ENCODE results near the gene AJUBA. TPM values are rescaled to one million over a fixed set of nuclear protein-coding genes. Genes with fewer than 3 reads are reported as not detected.

AJUBA gene
- total and polyA plus RNA-seq, 2 donors (not counting 1 experiment from before 2014, with no cell fraction given), result 1.6 TPM; not detected in 1

DNA sequence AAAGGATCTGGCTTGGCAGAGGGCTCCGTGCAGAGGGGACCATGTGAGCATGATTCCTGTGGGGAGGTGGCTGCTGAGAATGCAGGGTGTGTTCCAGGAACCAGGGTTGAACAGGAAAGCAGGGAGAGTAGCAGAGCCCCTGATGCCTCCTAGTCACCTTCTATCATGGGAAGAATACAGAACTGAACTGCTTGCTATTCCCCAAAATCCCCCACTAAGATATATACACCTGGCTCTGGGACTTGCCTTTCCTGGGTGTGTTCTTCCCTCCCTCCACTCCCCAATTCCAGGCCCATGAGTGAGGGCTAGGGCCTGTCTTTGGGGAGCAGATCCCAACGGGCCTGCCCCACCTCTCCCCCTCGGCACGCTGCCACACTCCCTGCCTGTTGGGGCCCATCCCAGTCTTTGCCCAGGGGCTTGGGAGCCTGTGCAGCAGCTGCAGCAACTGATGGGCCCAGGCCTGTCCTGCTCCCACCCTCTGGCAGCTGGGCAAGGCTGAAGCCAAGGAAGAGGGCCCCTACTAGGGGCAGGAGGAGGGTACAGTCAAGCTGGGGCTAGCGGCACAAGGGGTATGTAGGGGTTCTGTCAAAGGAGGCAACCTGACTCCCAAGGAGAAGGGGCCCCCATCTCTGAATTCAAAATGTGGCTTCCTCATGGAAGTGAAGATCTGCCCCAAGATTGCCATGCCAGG, 3.2 kb downstream of the AJUBA start:
- WGBS (ENCODE audit: insufficient coverage), result 100% methylated on average over 3 of the region's 5 CpGs
- peaks cover 0 to 8% (median 0%) of the 10 kb centered on the region in 3 donors for H3K9me3 ChIP-seq (ENCODE audit: control extremely low read depth in 1 of 3, control insufficient read depth in 2 of 3, insufficient read depth in 1 of 3, low read length in 2 of 3)
- peaks cover 0 to 36% (median 15%) of the 10 kb centered on the region in 4 experiments for H3K27me3 ChIP-seq (replicated peaks in 1 of 4; ENCODE audit: control extremely low read depth in 1 of 4, control insufficient read depth in 3 of 4, insufficient read depth in 4 of 4, low read length in 3 of 4)
- ATAC-seq (ENCODE audit: low read depth) (no peak), DNase-seq (no peak)
- H3K27me3 Mint-ChIP-seq, result peaks cover 4% of the 10 kb centered on the region
- H3K4me1 ChIP-seq (ENCODE audit: control insufficient read depth in 2 of 2, insufficient read depth in 2 of 2, low read length in 2 of 2), result peaks cover 26 to 36% of the 10 kb centered on the region in 2 donors
- H3K79me2 ChIP-seq (ENCODE audit: control insufficient read depth, insufficient read depth, low read length), result no peaks in the 10 kb centered on the region
- H2AFZ ChIP-seq (ENCODE audit: insufficient read depth, low read depth, low read length, poor library complexity, severe bottlenecking), result no peak overlapping the region
- intact Hi-C loops (cut with micrococcal nuclease), result no loop called here
- TF ChIP-seq, protein P1, sequence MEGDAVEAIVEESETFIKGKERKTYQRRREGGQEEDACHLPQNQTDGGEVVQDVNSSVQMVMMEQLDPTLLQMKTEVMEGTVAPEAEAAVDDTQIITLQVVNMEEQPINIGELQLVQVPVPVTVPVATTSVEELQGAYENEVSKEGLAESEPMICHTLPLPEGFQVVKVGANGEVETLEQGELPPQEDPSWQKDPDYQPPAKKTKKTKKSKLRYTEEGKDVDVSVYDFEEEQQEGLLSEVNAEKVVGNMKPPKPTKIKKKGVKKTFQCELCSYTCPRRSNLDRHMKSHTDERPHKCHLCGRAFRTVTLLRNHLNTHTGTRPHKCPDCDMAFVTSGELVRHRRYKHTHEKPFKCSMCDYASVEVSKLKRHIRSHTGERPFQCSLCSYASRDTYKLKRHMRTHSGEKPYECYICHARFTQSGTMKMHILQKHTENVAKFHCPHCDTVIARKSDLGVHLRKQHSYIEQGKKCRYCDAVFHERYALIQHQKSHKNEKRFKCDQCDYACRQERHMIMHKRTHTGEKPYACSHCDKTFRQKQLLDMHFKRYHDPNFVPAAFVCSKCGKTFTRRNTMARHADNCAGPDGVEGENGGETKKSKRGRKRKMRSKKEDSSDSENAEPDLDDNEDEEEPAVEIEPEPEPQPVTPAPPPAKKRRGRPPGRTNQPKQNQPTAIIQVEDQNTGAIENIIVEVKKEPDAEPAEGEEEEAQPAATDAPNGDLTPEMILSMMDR (IDR thresholded peaks at IDR 0.05), result no peak
- TF ChIP-seq EZH2 (IDR thresholded peaks at IDR 0.05; ENCODE audit: borderline replicate concordance, insufficient read depth, low read depth, low read length, poor library complexity, severe bottlenecking), result no peak
- peaks cover 15% of the 10 kb centered on the region for H3K4me1 Mint-ChIP-seq
- H3K9me3 Mint-ChIP-seq (ENCODE audit: insufficient read depth), result no peaks in the 10 kb centered on the region
- no peak overlapping the region for H3K27ac ChIP-seq (ENCODE audit: low read length in 2 of 2)
- no peak overlapping the region for H3K4me3 Mint-ChIP-seq
- no peak overlapping the region for H3K4me2 ChIP-seq (replicated peaks; ENCODE audit: low read depth, low read length, poor library complexity, severe bottlenecking)
- ChIA-PET CTCF (interaction anchor here (0.6 to 36.3 kb wide), 2 partner anchors 81 to 212 kb away, joined by 4 to 1134 read pairs; partner anchors contain the start of gene CDH24), POLR2A (no interaction called here)
- H3K27ac Mint-ChIP-seq, result no peak overlapping the region
- no peak overlapping the region for H3K4me3 ChIP-seq (ENCODE audit: control extremely low read depth in 1 of 5, extremely low read depth in 1 of 5, insufficient read depth in 1 of 5, low read depth in 2 of 5, low read length in 4 of 5)
- H3K9ac ChIP-seq (ENCODE audit: low read length), result no peak overlapping the region
- no peaks in the 10 kb centered on the region for H4K20me1 ChIP-seq (ENCODE audit: control insufficient read depth, insufficient read depth, low read length, poor library complexity, severe bottlenecking)
- no peaks in the 10 kb centered on the region for H3K36me3 ChIP-seq (replicated peaks in 1 of 2; ENCODE audit: control extremely low read depth in 1 of 2, control insufficient read depth in 1 of 2, extremely low read depth in 1 of 2, insufficient read depth in 2 of 2, low read length in 1 of 2)

DNA sequence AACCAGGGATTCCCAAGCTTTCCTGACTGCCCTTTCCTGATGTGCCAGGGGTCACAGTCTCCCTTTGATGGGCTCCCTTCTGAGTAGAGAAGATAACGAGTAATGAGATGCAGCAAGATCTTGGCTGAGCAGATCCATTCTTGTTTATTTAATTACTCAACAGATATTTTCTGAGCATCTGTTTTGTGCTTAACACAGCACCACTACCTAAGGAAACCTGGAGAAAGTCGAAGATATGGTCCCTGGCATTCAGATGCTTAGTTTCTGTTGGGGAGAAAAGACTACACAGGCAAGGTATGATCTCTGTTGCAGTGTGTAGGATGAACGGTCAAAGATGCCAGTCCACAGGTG, 3.9 kb downstream of the AJUBA start:
- TF ChIP-seq, protein P1 (IDR thresholded peaks at IDR 0.05), result no peak
- no peak for TF ChIP-seq EZH2 (IDR thresholded peaks at IDR 0.05; ENCODE audit: borderline replicate concordance, insufficient read depth, low read depth, low read length, poor library complexity, severe bottlenecking)
- peaks cover 15% of the 10 kb centered on the region for H3K4me1 Mint-ChIP-seq
- 100% methylated on average over 1 of the region's 3 CpGs for WGBS (ENCODE audit: insufficient coverage)
- Histone ChIP-seq H3K9ac (ENCODE audit: low read length) (no peak overlapping the region), H3K9me3 (ENCODE audit: control extremely low read depth in 1 of 3, control insufficient read depth in 2 of 3, insufficient read depth in 1 of 3, low read length in 2 of 3) (peaks cover 0 to 8% (median 0%) of the 10 kb centered on the region in 3 donors), H3K27ac (ENCODE audit: low read length in 2 of 2) (no peak overlapping the region), H3K4me2 (replicated peaks; ENCODE audit: low read depth, low read length, poor library complexity, severe bottlenecking) (no peak overlapping the region), H3K79me2 (ENCODE audit: control insufficient read depth, insufficient read depth, low read length) (no peaks in the 10 kb centered on the region), H3K27me3 (replicated peaks in 1 of 4; ENCODE audit: control extremely low read depth in 1 of 4, control insufficient read depth in 3 of 4, insufficient read depth in 4 of 4, low read length in 3 of 4) (peaks cover 0 to 36% (median 15%) of the 10 kb centered on the region in 4 experiments), H2AFZ (ENCODE audit: insufficient read depth, low read depth, low read length, poor library complexity, severe bottlenecking) (no peak overlapping the region), H3K36me3 (replicated peaks in 1 of 2; ENCODE audit: control extremely low read depth in 1 of 2, control insufficient read depth in 1 of 2, extremely low read depth in 1 of 2, insufficient read depth in 2 of 2, low read length in 1 of 2) (no peaks in the 10 kb centered on the region), H3K4me3 (ENCODE audit: control extremely low read depth in 1 of 5, extremely low read depth in 1 of 5, insufficient read depth in 1 of 5, low read depth in 2 of 5, low read length in 4 of 5) (no peak overlapping the region), H4K20me1 (ENCODE audit: control insufficient read depth, insufficient read depth, low read length, poor library complexity, severe bottlenecking) (no peaks in the 10 kb centered on the region), H3K4me1 (ENCODE audit: control insufficient read depth in 2 of 2, insufficient read depth in 2 of 2, low read length in 2 of 2) (peaks cover 26 to 36% of the 10 kb centered on the region in 2 donors)
- DNase-seq (no peak), ATAC-seq (ENCODE audit: low read depth) (no peak)
- ChIA-PET POLR2A (interaction anchor here (0.7 kb wide), 1 partner anchor 91 kb away, joined by 8 read pairs; no protein-coding TSS in a partner anchor), CTCF (interaction anchor here (0.6 to 36.3 kb wide), 6 partner anchors 6 to 408 kb away, joined by 3 to 1134 read pairs (median 4); partner anchors contain the start of genes AJUBA, CDH24 and HAUS4)
- H3K9me3 Mint-ChIP-seq (ENCODE audit: insufficient read depth), result no peaks in the 10 kb centered on the region
- no peak overlapping the region for H3K4me3 Mint-ChIP-seq
- intact Hi-C loops (cut with micrococcal nuclease), result no loop called here
- H3K27me3 Mint-ChIP-seq, result peaks cover 9% of the 10 kb centered on the region
- H3K27ac Mint-ChIP-seq, result no peak overlapping the region

All from B cell (primary cell).